Measurements from ENCODE around the gene CAMTA1. TPM values are rescaled to one million over a fixed set of nuclear protein-coding genes. Genes with fewer than 3 reads are reported as not detected.
A peak's percentile ranks its signal among the peaks of the same experiment; 100 is the strongest.

The CAMTA1 gene
- total RNA-seq, 1 donor from 2014 or later = 109 TPM

GRCh38 chr1:7448986-7449385, 663.7 kb downstream of the CAMTA1 start:
- peaks cover 10% of the 10 kb centered on the region for H3K4me1 Mint-ChIP-seq
- no peak overlapping the region for H3K4me3 Mint-ChIP-seq
- no peaks in the 10 kb centered on the region for H3K36me3 Mint-ChIP-seq (ENCODE audit: low read depth)
- TF ChIP-seq CTCF (conservative IDR thresholded peaks at IDR 0.05) = no peak
- H3K9me3 Mint-ChIP-seq = no peaks in the 10 kb centered on the region
- H3K27me3 Mint-ChIP-seq (ENCODE audit: low read depth) = no peaks in the 10 kb centered on the region
- H3K27ac Mint-ChIP-seq (ENCODE audit: unreplicated experiment) = no peak overlapping the region
- no peak for DNase-seq (ENCODE audit: low read depth, low spot score)

GRCh38 chr1:7449750-7450149, 664.5 kb downstream of the CAMTA1 start:
- peaks cover 7% of the 10 kb centered on the region for H3K4me1 Mint-ChIP-seq

GRCh38 chr1:7450838-7451237, 665.6 kb downstream of the CAMTA1 start:
- Mint-ChIP-seq H3K9me3 (no peaks in the 10 kb centered on the region), H3K27ac (ENCODE audit: unreplicated experiment) (no peak overlapping the region), H3K4me3 (no peak overlapping the region), H3K27me3 (ENCODE audit: low read depth) (no peaks in the 10 kb centered on the region), H3K4me1 (peaks cover 7% of the 10 kb centered on the region), H3K36me3 (ENCODE audit: low read depth) (no peaks in the 10 kb centered on the region)
- no peak for TF ChIP-seq CTCF (conservative IDR thresholded peaks at IDR 0.05)
- DNase-seq (ENCODE audit: low read depth, low spot score) = no peak

More at GRCh38 chr1:7449750-7450149, 664.5 kb downstream of the CAMTA1 start:
- Mint-ChIP-seq H3K36me3 (ENCODE audit: low read depth) (no peaks in the 10 kb centered on the region), H3K27ac (ENCODE audit: unreplicated experiment) (peak overlapping the region; percentile 53), H3K9me3 (no peaks in the 10 kb centered on the region), H3K4me3 (no peak overlapping the region), H3K27me3 (ENCODE audit: low read depth) (no peaks in the 10 kb centered on the region)
- no peak for DNase-seq (ENCODE audit: low read depth, low spot score)
- no peak for TF ChIP-seq CTCF (conservative IDR thresholded peaks at IDR 0.05)

- H3K36me3 Mint-ChIP-seq (ENCODE audit: low read depth) = no peaks in the 10 kb centered on the region
- no peaks in the 10 kb centered on the region for H3K27me3 Mint-ChIP-seq (ENCODE audit: low read depth)
- TF ChIP-seq CTCF (conservative IDR thresholded peaks at IDR 0.05) = no peak
- H3K9me3 Mint-ChIP-seq = no peaks in the 10 kb centered on the region
- no peak overlapping the region for H3K4me3 Mint-ChIP-seq
- DNase-seq (ENCODE audit: low read depth, low spot score) = no peak
- no peak overlapping the region for H3K27ac Mint-ChIP-seq (ENCODE audit: unreplicated experiment)
- peaks cover 7% of the 10 kb centered on the region for H3K4me1 Mint-ChIP-seq
Observed at GRCh38 chr1:7453038-7453437, 667.8 kb downstream of the CAMTA1 start.

- H3K4me1 Mint-ChIP-seq = peaks cover 7% of the 10 kb centered on the region
- peak; percentile 60 for TF ChIP-seq CTCF (conservative IDR thresholded peaks at IDR 0.05)
- DNase-seq (ENCODE audit: low read depth, low spot score) = peak; percentile 35
- peak overlapping the region; percentile 35 for H3K27ac Mint-ChIP-seq (ENCODE audit: unreplicated experiment)
- no peaks in the 10 kb centered on the region for H3K27me3 Mint-ChIP-seq (ENCODE audit: low read depth)
- H3K36me3 Mint-ChIP-seq (ENCODE audit: low read depth) = no peaks in the 10 kb centered on the region
- no peaks in the 10 kb centered on the region for H3K9me3 Mint-ChIP-seq
- no peak overlapping the region for H3K4me3 Mint-ChIP-seq
Observed at GRCh38 chr1:7454052-7454815, 669.0 kb downstream of the CAMTA1 start.

All from neural crest cell (in vitro differentiated cells).